Omental fat pad (tissue), 4 donors: ENCODE data around the gene MBTPS1. TPM values are rescaled to one million over a fixed set of nuclear protein-coding genes. Genes with fewer than 3 reads are reported as not detected.

ENCODE experiments used
- ATAC-seq: fragments of 150-250 bp; one replicate; pipeline ENCODE4 v1.9.1; 2016; ENCODE audit warnings: mild to moderate bottlenecking, moderate library complexity; ENCODE audit not compliant: low FRiP score
- DNase-seq: peaks from one replicate; pipeline ENCODE4 v3.0.0-alpha.2; 2019; ENCODE audit warnings: low spot score
- total RNA-seq, 4 donors: library from RNA; depleted of rRNA; stranded (reverse); fragments of >200 nt; gene quantifications; one replicate each; pipeline ENCODE4 v1.1.0, GENCODE V29; 2016
- TF ChIP-seq, protein P1 (sequence below), 3 donors: fragments of 450-650 bp; IDR thresholded peaks; one replicate each; pipeline ENCODE4 v1.5.1; 2016 to 2017; ENCODE audit warnings: antibody characterized with exemption in 3 of 3, mild to moderate bottlenecking in 3 of 3, moderate library complexity in 2 of 3

MBTPS1 gene
- total RNA-seq, 4 donors from 2014 or later: 75.3 to 100 (median 84.3) TPM

GRCh38 chr16:84110527-84110926 is 6.2 kb downstream of the MBTPS1 start:
- TF ChIP-seq, protein P1, sequence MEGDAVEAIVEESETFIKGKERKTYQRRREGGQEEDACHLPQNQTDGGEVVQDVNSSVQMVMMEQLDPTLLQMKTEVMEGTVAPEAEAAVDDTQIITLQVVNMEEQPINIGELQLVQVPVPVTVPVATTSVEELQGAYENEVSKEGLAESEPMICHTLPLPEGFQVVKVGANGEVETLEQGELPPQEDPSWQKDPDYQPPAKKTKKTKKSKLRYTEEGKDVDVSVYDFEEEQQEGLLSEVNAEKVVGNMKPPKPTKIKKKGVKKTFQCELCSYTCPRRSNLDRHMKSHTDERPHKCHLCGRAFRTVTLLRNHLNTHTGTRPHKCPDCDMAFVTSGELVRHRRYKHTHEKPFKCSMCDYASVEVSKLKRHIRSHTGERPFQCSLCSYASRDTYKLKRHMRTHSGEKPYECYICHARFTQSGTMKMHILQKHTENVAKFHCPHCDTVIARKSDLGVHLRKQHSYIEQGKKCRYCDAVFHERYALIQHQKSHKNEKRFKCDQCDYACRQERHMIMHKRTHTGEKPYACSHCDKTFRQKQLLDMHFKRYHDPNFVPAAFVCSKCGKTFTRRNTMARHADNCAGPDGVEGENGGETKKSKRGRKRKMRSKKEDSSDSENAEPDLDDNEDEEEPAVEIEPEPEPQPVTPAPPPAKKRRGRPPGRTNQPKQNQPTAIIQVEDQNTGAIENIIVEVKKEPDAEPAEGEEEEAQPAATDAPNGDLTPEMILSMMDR (IDR thresholded peaks at IDR 0.05): no peak
- ATAC-seq (no peak), DNase-seq (no peak)

DNA sequence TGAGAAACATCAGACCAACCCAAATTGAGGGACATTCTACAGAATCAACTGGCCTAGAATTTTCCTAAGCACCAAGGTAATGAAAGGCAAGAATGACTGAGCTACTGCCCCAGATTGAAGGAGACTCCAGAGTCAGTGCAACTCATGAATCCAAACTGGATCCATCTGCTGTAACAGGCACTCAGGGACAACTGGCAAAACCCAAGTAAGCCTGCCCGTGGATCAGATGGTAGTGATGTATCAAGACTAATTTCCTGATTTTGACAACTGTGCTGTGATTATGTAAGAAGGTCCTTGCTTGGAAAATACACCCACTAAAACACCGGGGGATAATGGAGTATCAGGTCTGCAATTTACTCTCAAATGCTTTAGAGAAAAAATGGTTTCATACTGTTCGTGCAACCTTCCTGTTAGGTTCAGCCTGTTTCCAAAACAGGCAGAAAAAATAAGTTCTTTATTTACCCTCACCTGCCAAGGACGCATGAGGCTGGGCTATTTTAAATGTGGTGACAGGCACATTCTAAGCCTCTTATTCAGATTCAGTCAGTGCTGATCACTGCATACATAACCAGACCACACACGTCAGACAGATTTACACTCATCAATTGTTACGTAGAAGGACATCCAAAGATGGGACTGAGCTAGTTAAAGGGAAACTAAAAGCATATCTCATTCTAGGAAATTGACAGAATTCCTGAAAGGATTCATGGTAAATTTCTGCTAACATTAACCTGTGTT is 7.0 kb downstream of the MBTPS1 start:
- DNase-seq (no peak), ATAC-seq (no peak)
- TF ChIP-seq, protein P1 (IDR thresholded peaks at IDR 0.05): no peak

GRCh38 chr16:84107921-84108320 is 8.8 kb downstream of the MBTPS1 start:
- TF ChIP-seq, protein P1 (IDR thresholded peaks at IDR 0.05): no peak
- no peak for DNase-seq
- ATAC-seq: no peak

- TF ChIP-seq, protein P1 (IDR thresholded peaks at IDR 0.05): no peak
- DNase-seq: no peak
- no peak for ATAC-seq
These were observed 10.6 kb downstream of the MBTPS1 start for GRCh38 chr16:84105948-84106740.

DNA sequence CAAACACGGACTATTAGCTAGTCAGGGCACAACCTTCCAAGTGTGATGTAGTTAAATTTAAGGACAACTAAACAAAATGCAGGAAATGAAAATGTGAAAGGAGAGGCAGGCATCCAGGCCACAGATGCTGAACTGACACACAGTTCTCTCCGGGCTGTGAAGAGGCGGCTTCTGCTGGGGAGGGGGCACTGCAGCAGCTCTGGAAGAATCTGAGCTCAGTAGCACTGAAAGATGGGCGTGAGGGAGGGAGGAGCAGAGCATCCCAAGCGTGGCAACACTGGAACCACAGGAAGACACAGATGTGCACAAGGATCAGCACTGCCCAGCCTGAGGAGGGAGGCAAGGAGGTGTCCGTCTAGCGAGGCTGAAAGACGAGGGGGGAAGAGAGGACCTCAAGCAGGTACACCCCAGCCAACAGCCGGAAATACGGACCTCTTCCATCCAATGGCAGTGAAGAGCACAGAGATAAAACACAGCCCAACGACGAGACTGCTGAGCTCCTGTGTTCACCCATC is 11.4 kb downstream of the MBTPS1 start:
- DNase-seq: no peak
- TF ChIP-seq, protein P1 (IDR thresholded peaks at IDR 0.05): no peak
- ATAC-seq: no peak

- DNase-seq: no peak
- no peak for ATAC-seq
- TF ChIP-seq, protein P1 (IDR thresholded peaks at IDR 0.05): no peak
These were observed 12.5 kb downstream of the MBTPS1 start for GRCh38 chr16:84104231-84104630.
